Measurements from ENCODE around the gene SGPL1. TPM values are rescaled to one million over a fixed set of nuclear protein-coding genes. Genes with fewer than 3 reads are reported as not detected.

SGPL1 gene
- total and polyA plus RNA-seq, 2 of the 8 experiments (the other 6 are each of a cell fraction or from before 2014, with no cell fraction given), result 20.5 to 51.6 TPM

DNA sequence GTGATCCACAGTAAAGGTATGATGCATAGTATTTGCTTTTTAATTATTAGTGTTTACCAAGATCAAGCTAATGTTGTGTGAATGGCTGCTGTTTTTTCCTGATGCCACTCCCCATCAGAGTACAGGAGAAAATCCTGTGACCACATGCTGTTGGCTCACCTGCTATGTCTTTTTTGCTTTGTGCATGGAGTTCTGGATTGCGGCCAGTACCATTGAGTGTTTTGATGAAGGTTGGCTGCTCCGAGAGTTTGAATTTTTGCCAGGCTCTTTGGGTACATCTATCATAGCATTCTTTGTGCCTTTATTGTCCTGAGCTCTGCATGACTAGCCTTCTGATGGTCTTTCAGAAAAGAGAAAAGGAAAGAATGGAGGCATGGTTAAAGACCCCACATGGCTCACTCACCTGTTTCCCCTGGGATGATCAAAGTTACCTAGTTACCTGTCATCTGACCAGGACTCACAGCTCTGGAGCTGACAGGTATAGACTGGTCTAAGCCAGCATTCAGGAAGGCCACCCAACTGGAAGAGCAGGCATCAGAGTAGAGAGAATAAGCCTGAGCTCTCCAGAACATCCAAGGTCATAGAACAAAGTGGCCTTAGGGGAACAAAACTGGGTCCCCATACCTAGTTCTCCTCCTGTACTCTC is 11.8 kb upstream of the SGPL1 start:
- Histone ChIP-seq H3K18ac (ENCODE audit: extremely low read depth, low read length) (no peak overlapping the region), H2BK20ac (ENCODE audit: low read length) (no peak overlapping the region), H4K91ac (replicated peaks; ENCODE audit: insufficient read length, low read length) (no peak overlapping the region), H3K27me3 (replicated peaks in 1 of 4; ENCODE audit: control insufficient read depth in 3 of 4, extremely low read depth in 1 of 4, insufficient read depth in 3 of 4, low read length in 3 of 4) (no peaks in the 10 kb centered on the region), H3K4me1 (replicated peaks in 1 of 4; ENCODE audit: control insufficient read depth in 3 of 4, insufficient read depth in 4 of 4, low read length in 3 of 4) (peaks cover 0 to 5% (median under 1%) of the 10 kb centered on the region in 4 experiments; a peak in 3 of 7 replicates), H2AFZ (ENCODE audit: low read length) (no peak overlapping the region), H3K9me3 (ENCODE audit: insufficient read depth in 2 of 2, low read depth in 1 of 2, low read length in 1 of 2) (no peaks in the 10 kb centered on the region), H2BK12ac (ENCODE audit: low read depth, low read length) (no peak overlapping the region), H3K4me3 (ENCODE audit: extremely low read depth in 1 of 4, insufficient read depth in 2 of 4, low read depth in 3 of 4, low read length in 4 of 4) (no peak overlapping the region), H3K79me1 (ENCODE audit: low read depth, low read length) (no peaks in the 10 kb centered on the region), H3K79me2 (ENCODE audit: control insufficient read depth in 1 of 2, insufficient read depth in 2 of 2, low read length in 2 of 2) (no peaks in the 10 kb centered on the region), H3K9ac (replicated peaks in 1 of 4; ENCODE audit: extremely low read depth in 1 of 4, low read depth in 3 of 4, low read length in 3 of 4) (no peak overlapping the region), H2BK120ac (replicated peaks; ENCODE audit: low read depth, low read length) (no peak overlapping the region), H3K36me3 (ENCODE audit: control insufficient read depth in 2 of 4, insufficient read depth in 4 of 4, low read length in 3 of 4) (no peaks in the 10 kb centered on the region), H2AK5ac (ENCODE audit: low read depth, low read length) (no peak overlapping the region), H3K14ac (ENCODE audit: insufficient read length) (no peak overlapping the region), H4K20me1 (replicated peaks in 1 of 2; ENCODE audit: control insufficient read depth in 1 of 2, insufficient read depth in 2 of 2, low read length in 2 of 2) (no peaks in the 10 kb centered on the region), H3K56ac (replicated peaks; ENCODE audit: insufficient read length, low read depth, low read length) (no peak overlapping the region), H3K23ac (ENCODE audit: insufficient read length) (no peak overlapping the region), H4K8ac (ENCODE audit: extremely low read depth, insufficient read depth, low read length) (no peak overlapping the region), H3K23me2 (ENCODE audit: low read depth, low read length) (no peaks in the 10 kb centered on the region; the same call in 1 of the 2 replicates), H3K4ac (replicated peaks; ENCODE audit: insufficient read length, low read depth, low read length) (no peak overlapping the region), H4K5ac (ENCODE audit: insufficient read length, low read depth, low read length) (no peak overlapping the region), H3K4me2 (ENCODE audit: insufficient read depth in 1 of 2, low read depth in 2 of 2, low read length in 2 of 2) (no peak overlapping the region), H2BK15ac (ENCODE audit: low read length) (no peak overlapping the region), H2BK5ac (ENCODE audit: low read depth, low read length) (no peak overlapping the region), H3K27ac (ENCODE audit: low read depth, low read length) (no peak overlapping the region)
- POLR2A ChIA-PET (ENCODE audit: partially characterized antibody), result interaction anchor here (0.8 kb wide), 1 partner anchor 10 kb away, joined by 3 read pairs; no protein-coding TSS in a partner anchor
- FAIRE-seq (no peak), DNase-seq (ENCODE audit: low read depth in 1 of 2, low spot score in 2 of 2) (no peak)
- whole genome bisulfite sequencing, 2 experiments (ENCODE audit: extremely low coverage in 1 of 2, insufficient coverage in 1 of 2, insufficient read length in 1 of 2, insufficient replicate concordance in 2 of 2, low coverage in 1 of 2, low lambda C conversion rate in 2 of 2, missing lambda C conversion rate in 1 of 2), result 85% methylated on average over 2 of the region's 2 CpGs; no CpG with 5 or more reads in 1 of the 2 experiments
- CTCF ChIA-PET (ENCODE audit: partially characterized antibody), result interaction anchor here (1.1 to 1.8 kb wide), 8 partner anchors 11 to 405 kb away, joined by 3 to 6 read pairs (median 3); partner anchors contain the start of gene SGPL1
- TF ChIP-seq MAFK (IDR thresholded peaks at IDR 0.05; ENCODE audit: low read depth, low read length) (no peak), FOSL1 (IDR thresholded peaks at IDR 0.05; ENCODE audit: insufficient read depth, low read depth, low read length) (no peak), SP4 (IDR thresholded peaks at IDR 0.05; ENCODE audit: low read length) (no peak), ASH2L (IDR thresholded peaks at IDR 0.05; ENCODE audit: low read length) (no peak), RNF2 (IDR thresholded peaks at IDR 0.05; ENCODE audit: borderline replicate concordance, low read depth, low read length, missing control alignments, poor library complexity, severe bottlenecking) (no peak), RBBP5 (IDR thresholded peaks at IDR 0.05; ENCODE audit: borderline replicate concordance, low read depth, low read length) (no peak), EP300 (IDR thresholded peaks at IDR 0.05; ENCODE audit: borderline replicate concordance in 1 of 2, low read depth in 2 of 2, low read length in 2 of 2) (no peak), HDAC6 (IDR thresholded peaks at IDR 0.05; ENCODE audit: low read depth, low read length) (no peak), ATF2 (IDR thresholded peaks at IDR 0.05; ENCODE audit: low read length) (no peak), NANOG (IDR thresholded peaks at IDR 0.05; ENCODE audit: insufficient read depth, low read depth, low read length, poor library complexity, severe bottlenecking) (no peak)
